Right lobe of liver (tissue), 6 donors: ENCODE measurements around the gene MAS1. TPM values are rescaled to one million over a fixed set of nuclear protein-coding genes. Genes with fewer than 3 reads are reported as not detected.

Experiments used
- ATAC-seq, 4 donors: fragments of 200-7000 bp; cut with Tn5 transposase; one replicate each; pipeline ENCODE4 v1.9.1; 2020; ENCODE audit warnings: mild to moderate bottlenecking in 4 of 4, moderate library complexity in 4 of 4
- DNase-seq, 3 donors: peaks; one replicate each; pipeline ENCODE4 v3.0.0-alpha.2; 2020
- H3K27ac ChIP-seq, 3 donors: fragments of 200-600 bp; one replicate each; pipeline ENCODE4 v1.8.0; 2022
- H3K27me3 ChIP-seq, 2 donors: fragments of 200-600 bp; one replicate each; pipeline ENCODE4 v1.8.0; 2022
- H3K36me3 ChIP-seq, 4 donors: fragments of 200-600 bp; sonication (generic) in 1 of 4; one replicate each; pipeline versions ENCODE4 v1.5.1 to v1.8.0; 2017 to 2022; ENCODE audit warnings: control low read depth in 1 of 4
- H3K4me1 ChIP-seq, 4 donors: fragments of 200-600 bp; sonication (generic) in 1 of 4; one replicate each; pipeline versions ENCODE4 v1.5.1 to v1.8.0; 2017 to 2022; ENCODE audit warnings: control low read depth in 1 of 4
- H3K4me3 ChIP-seq, 3 donors: fragments of 200-600 bp; one replicate each; pipeline ENCODE4 v1.8.0; 2022
- H3K9me3 ChIP-seq, 4 donors: fragments of 200-600 bp; sonication (generic) in 1 of 4; one replicate each; pipeline versions ENCODE4 v1.5.1 to v1.8.0; 2017 to 2022; ENCODE audit warnings: control low read depth in 1 of 4
- POLR2A ChIP-seq: fragments of 450-650 bp; IDR thresholded peaks from one replicate; pipeline ENCODE4 v1.6.1; 2017; ENCODE audit warnings: antibody characterized with exemption, mild to moderate bottlenecking
- WGBS: methylation state at CpG from one replicate; pipeline ENCODE4 v1.1.6; 2018; ENCODE audit warnings: low coverage, low lambda C conversion rate; ENCODE audit not compliant: insufficient coverage; ENCODE audit errors: missing lambda C conversion rate; 5-methylcytosine and 5-hydroxymethylcytosine counted together
- intact Hi-C, 2 donors: fragments of 100-400 bp; cut with DNase I; formaldehyde crosslinking; loops; one replicate each; pipeline versions ENCODE4 v1.11.2 to v1.14.1; 2022
- total RNA-seq, 6 experiments: library from RNA; depleted of rRNA in 2 of 6; stranded (reverse); fragments of >200 nt in 2 of 6; fragmentation: NEBNext Ultra II Directional in 3 of 6; extraction: Animal tissue kit (Norgen Biotek cat#: 25700) in 3 of 6; gene quantifications; one replicate each; pipeline versions ENCODE4 v1.1.0 to v1.2.4, GENCODE V29; 2016 to 2023
- TF ChIP-seq, protein P1 (sequence below), 4 donors: fragments of 200-600 bp in 3 of 4; fragments of 450-650 bp in 1 of 4; IDR thresholded peaks; one replicate each; pipeline versions ENCODE4 v1.5.1 to v1.8.0; 2016 to 2022; ENCODE audit warnings: antibody characterized with exemption in 4 of 4, mild to moderate bottlenecking in 2 of 4
- donor health status: DM: no; HTN: yes; CAD: no.
- donor health status: DM: no; HTN: no; CAD: no.
- donor health status: DM: no; HTN: no; CAD: no.
- donor health status: DM: no; HTN: yes; CAD: no.
- donor health status: DM: no; HTN: yes; CAD: no.

Gene MAS1
- total RNA-seq, 6 experiments from 2014 or later, result not detected

DNA sequence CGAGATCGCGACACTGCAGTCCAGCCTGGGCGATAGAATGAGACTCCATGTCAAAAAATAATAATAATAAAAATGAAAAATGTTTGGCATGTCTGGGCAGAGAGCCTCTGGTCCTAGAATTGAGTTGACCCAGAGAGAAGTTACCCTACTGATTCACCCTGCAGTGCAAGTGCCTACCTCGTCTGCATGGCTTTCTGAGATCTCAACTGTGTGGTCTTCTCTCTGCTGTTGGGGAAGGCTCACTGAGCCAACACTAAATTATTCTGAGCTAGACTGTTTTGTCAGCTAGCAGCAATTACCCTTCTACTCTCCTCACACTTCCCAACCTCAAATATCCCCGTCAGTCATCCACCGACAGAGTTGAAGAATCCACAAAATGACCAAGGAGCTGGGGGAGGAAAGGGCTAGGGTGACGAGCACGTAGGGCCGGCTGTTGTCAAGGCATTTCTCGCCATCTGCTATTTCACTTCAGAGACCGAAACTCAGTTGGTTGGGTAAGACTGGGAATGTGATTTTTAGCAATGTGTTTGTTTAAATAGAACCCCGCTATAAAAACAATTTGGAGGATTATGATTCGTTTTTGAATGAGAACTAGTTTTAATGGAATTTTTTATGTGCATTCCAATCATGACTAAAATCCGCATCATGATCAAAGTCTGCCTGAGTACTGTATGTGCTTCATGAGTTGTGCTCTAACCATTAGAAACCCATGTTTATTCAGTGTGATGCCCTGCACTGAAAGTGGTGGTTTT is 9.4 kb downstream of the MAS1 start:
- intact Hi-C loops, result no loop called here
- no peaks in the 10 kb centered on the region for H3K9me3 ChIP-seq
- H3K27me3 ChIP-seq, result no peaks in the 10 kb centered on the region
- no peak for ATAC-seq
- no peaks in the 10 kb centered on the region for H3K36me3 ChIP-seq
- no peaks in the 10 kb centered on the region for H3K4me1 ChIP-seq
- H3K4me3 ChIP-seq, result no peak overlapping the region
- no peak overlapping the region for H3K27ac ChIP-seq
- DNase-seq, result no peak
- TF ChIP-seq POLR2A, result no peak
- TF ChIP-seq, protein P1, sequence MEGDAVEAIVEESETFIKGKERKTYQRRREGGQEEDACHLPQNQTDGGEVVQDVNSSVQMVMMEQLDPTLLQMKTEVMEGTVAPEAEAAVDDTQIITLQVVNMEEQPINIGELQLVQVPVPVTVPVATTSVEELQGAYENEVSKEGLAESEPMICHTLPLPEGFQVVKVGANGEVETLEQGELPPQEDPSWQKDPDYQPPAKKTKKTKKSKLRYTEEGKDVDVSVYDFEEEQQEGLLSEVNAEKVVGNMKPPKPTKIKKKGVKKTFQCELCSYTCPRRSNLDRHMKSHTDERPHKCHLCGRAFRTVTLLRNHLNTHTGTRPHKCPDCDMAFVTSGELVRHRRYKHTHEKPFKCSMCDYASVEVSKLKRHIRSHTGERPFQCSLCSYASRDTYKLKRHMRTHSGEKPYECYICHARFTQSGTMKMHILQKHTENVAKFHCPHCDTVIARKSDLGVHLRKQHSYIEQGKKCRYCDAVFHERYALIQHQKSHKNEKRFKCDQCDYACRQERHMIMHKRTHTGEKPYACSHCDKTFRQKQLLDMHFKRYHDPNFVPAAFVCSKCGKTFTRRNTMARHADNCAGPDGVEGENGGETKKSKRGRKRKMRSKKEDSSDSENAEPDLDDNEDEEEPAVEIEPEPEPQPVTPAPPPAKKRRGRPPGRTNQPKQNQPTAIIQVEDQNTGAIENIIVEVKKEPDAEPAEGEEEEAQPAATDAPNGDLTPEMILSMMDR (IDR thresholded peaks at IDR 0.05), result no peak
- 82% methylated on average over 14 of the region's 15 CpGs for WGBS

DNA sequence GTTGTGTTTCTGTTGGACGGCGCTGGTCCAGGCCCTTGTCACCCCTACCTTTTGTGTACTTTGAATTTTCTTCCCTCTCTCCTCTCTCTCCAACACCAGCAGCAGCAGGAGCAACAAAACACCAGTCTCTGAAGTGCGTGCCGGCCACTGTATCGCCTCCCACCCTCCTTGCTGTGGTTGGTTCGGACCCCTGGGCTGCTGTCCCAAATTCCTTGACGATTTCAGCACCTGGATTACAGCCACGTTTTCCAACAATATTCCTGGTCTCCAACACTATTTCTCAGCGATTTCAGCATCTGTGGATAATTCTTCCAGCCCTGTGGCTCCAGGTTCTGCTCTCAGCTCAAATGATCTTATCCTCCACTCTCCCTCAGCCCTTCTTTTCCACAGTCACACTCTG is 11.8 kb downstream of the MAS1 start:
- no peak for ATAC-seq
- no peak for DNase-seq
- H3K27ac ChIP-seq, result no peak overlapping the region
- H3K4me1 ChIP-seq, result no peaks in the 10 kb centered on the region
- 94% methylated on average over 2 of the region's 9 CpGs for WGBS
- no peaks in the 10 kb centered on the region for H3K27me3 ChIP-seq
- TF ChIP-seq, protein P1 (IDR thresholded peaks at IDR 0.05), result no peak
- TF ChIP-seq POLR2A, result no peak
- no peaks in the 10 kb centered on the region for H3K36me3 ChIP-seq
- H3K4me3 ChIP-seq, result no peak overlapping the region
- H3K9me3 ChIP-seq, result no peaks in the 10 kb centered on the region
- intact Hi-C loops, result no loop called here

- TF ChIP-seq, protein P1 (IDR thresholded peaks at IDR 0.05), result no peak
- no peak for TF ChIP-seq POLR2A
- H3K9me3 ChIP-seq, result no peaks in the 10 kb centered on the region
- intact Hi-C loops, result no loop called here
- no peaks in the 10 kb centered on the region for H3K4me1 ChIP-seq
- ATAC-seq (no peak), DNase-seq (no peak)
- no peaks in the 10 kb centered on the region for H3K27me3 ChIP-seq
- H3K36me3 ChIP-seq, result no peaks in the 10 kb centered on the region
- WGBS, result 77% methylated on average over 9 of the region's 9 CpGs
- H3K27ac ChIP-seq, result no peak overlapping the region
- H3K4me3 ChIP-seq, result no peak overlapping the region
Measured at GRCh38 chr6:159904497-159904911, 13.7 kb downstream of the MAS1 start.

GRCh38 chr6:159906400-159906799 is 15.6 kb downstream of the MAS1 start:
- H3K4me1 ChIP-seq, result no peaks in the 10 kb centered on the region
- DNase-seq (no peak), ATAC-seq (no peak)
- no peaks in the 10 kb centered on the region for H3K36me3 ChIP-seq
- H3K27ac ChIP-seq, result no peak overlapping the region
- no peaks in the 10 kb centered on the region for H3K9me3 ChIP-seq
- no peaks in the 10 kb centered on the region for H3K27me3 ChIP-seq
- no peak for TF ChIP-seq POLR2A
- TF ChIP-seq, protein P1 (IDR thresholded peaks at IDR 0.05), result no peak
- 67% methylated on average over 3 of the region's 3 CpGs for WGBS
- no peak overlapping the region for H3K4me3 ChIP-seq
- intact Hi-C loops, result no loop called here
